Progenitor cell of endocrine pancreas (in vitro differentiated cells): ENCODE data around the gene MNT. TPM values are rescaled to one million over a fixed set of nuclear protein-coding genes. Genes with fewer than 3 reads are reported as not detected.
"Not testable (repeated sequence)": the region's sequence is repeated elsewhere in the genome, so short reads cannot be mapped to it uniquely, and the experiment has no call there.

Experiments
- DNase-seq: peaks from one replicate; pipeline ENCODE4 v3.0.0; 2021; ENCODE audit warnings: low spot score; ENCODE audit not compliant: unreplicated experiment
- H3K27ac Mint-ChIP-seq: 2 replicates; pipeline ENCODE4 v1.8.0; 2021; ENCODE audit warnings: mild to moderate bottlenecking, moderate library complexity, mixed read lengths
- H3K27me3 Mint-ChIP-seq: 2 replicates; pipeline ENCODE4 v1.8.0; 2021; ENCODE audit warnings: mixed read lengths
- H3K36me3 Mint-ChIP-seq: 2 replicates; pipeline ENCODE4 v1.8.0; 2022; ENCODE audit warnings: mixed read lengths; ENCODE audit not compliant: insufficient read depth
- H3K4me1 Mint-ChIP-seq: 2 replicates; pipeline ENCODE4 v1.8.0; 2021; ENCODE audit warnings: low read depth, mixed read lengths
- H3K4me3 Mint-ChIP-seq: 2 replicates; pipeline ENCODE4 v1.8.0; 2021; ENCODE audit warnings: low read depth, mild to moderate bottlenecking, moderate library complexity, mixed read lengths
- H3K9me3 Mint-ChIP-seq: 2 replicates; pipeline ENCODE4 v1.8.0; 2021; ENCODE audit warnings: low read depth, mixed read lengths
- CTCF ChIP-seq: fragments of 200-600 bp; sonication (generic); IDR thresholded peaks from one replicate; pipeline ENCODE4 v1.5.0; 2021; ENCODE audit warnings: antibody characterized with exemption, mild to moderate bottlenecking; ENCODE audit not compliant: unreplicated experiment
- total RNA-seq: library from RNA; stranded (reverse); gene quantifications from 2 replicates; pipeline ENCODE4 v1.2.1, GENCODE V29; 2021

MNT gene
- total RNA-seq, 1 donor from 2014 or later, result 32.1 TPM

- Mint-ChIP-seq H3K36me3 (peaks cover 28% of the 10 kb centered on the region), H3K27me3 (no peaks in the 10 kb centered on the region), H3K27ac (no peak overlapping the region), H3K4me1 (peaks cover 1% of the 10 kb centered on the region), H3K4me3 (no peak overlapping the region), H3K9me3 (peaks cover 5% of the 10 kb centered on the region)
- DNase-seq, result no peak
- no peak for TF ChIP-seq CTCF
Measured at GRCh38 chr17:2442166-2442565, 41.3 kb upstream of the MNT start.

- no peaks in the 10 kb centered on the region for H3K27me3 Mint-ChIP-seq
Measured at GRCh38 chr17:2440930-2441329, 40.1 kb upstream of the MNT start.

GRCh38 chr17:2439997-2440396 is 39.1 kb upstream of the MNT start:
- Mint-ChIP-seq H3K36me3 (peaks cover 29% of the 10 kb centered on the region), H3K4me1 (peaks cover 15% of the 10 kb centered on the region)
- H3K27me3 Mint-ChIP-seq, H3K27ac Mint-ChIP-seq, H3K4me3 Mint-ChIP-seq, H3K9me3 Mint-ChIP-seq, DNase-seq: not testable (repeated sequence)

More at GRCh38 chr17:2440930-2441329, 40.1 kb upstream of the MNT start:
- Mint-ChIP-seq H3K27ac (no peak overlapping the region), H3K4me1 (peaks cover 6% of the 10 kb centered on the region), H3K36me3 (peaks cover 33% of the 10 kb centered on the region), H3K4me3 (no peak overlapping the region), H3K9me3 (peaks cover 1% of the 10 kb centered on the region)
- DNase-seq, result no peak
- TF ChIP-seq CTCF, result no peak

- no peak for TF ChIP-seq CTCF
- no peak overlapping the region for H3K4me3 Mint-ChIP-seq
- no peaks in the 10 kb centered on the region for H3K27me3 Mint-ChIP-seq
- no peak overlapping the region for H3K27ac Mint-ChIP-seq
- peaks cover 29% of the 10 kb centered on the region for H3K36me3 Mint-ChIP-seq
- H3K9me3 Mint-ChIP-seq, result no peaks in the 10 kb centered on the region
- no peak for DNase-seq
- H3K4me1 Mint-ChIP-seq, result peaks cover 20% of the 10 kb centered on the region
Measured at GRCh38 chr17:2438823-2439222, 38.0 kb upstream of the MNT start.

DNA sequence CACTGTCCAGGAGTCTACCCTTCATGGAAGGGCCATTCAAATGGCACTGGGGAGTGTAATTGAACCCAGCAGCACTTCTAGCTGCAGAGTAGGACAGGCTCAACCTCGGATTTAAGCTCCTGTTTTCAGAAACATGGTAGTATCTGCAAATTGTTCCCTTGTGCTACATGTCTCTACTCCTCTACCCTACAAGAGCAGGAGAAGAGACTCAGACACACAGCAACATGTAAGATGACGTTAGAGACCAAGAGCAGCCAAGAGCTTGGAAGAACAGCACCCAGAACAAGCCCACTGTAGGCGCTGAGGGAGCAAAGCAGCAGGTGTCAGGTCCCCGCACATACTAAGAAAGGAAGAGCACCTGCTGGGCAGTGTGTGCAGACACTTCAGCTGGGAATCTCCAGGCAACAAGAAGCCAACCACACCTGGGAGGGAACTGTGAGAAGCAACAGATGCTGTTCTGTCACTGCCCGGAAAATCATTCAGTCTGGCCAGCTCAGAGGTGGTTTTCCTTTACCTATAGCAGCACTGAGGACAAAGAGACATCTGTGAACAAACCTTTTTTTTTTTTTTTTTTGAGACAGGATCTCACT is 35.6 kb upstream of the MNT start:
- Mint-ChIP-seq H3K36me3 (peaks cover 39% of the 10 kb centered on the region), H3K9me3 (no peaks in the 10 kb centered on the region), H3K4me3 (no peak overlapping the region), H3K4me1 (peaks cover 18% of the 10 kb centered on the region), H3K27ac (peak overlapping the region; percentile 89), H3K27me3 (no peaks in the 10 kb centered on the region)
- no peak for DNase-seq
- TF ChIP-seq CTCF, result no peak

GRCh38 chr17:2435862-2436261 is 35.0 kb upstream of the MNT start:
- H3K9me3 Mint-ChIP-seq, result no peaks in the 10 kb centered on the region
- peaks cover 33% of the 10 kb centered on the region for H3K36me3 Mint-ChIP-seq
- H3K27me3 Mint-ChIP-seq, result no peaks in the 10 kb centered on the region
- no peak for TF ChIP-seq CTCF
- peaks cover 18% of the 10 kb centered on the region for H3K4me1 Mint-ChIP-seq
- H3K4me3 Mint-ChIP-seq, result no peak overlapping the region
- H3K27ac Mint-ChIP-seq, result peak overlapping the region; percentile 89
- DNase-seq, result no peak
